ENCODE measurements around the gene APOL1. TPM values are rescaled to one million over a fixed set of nuclear protein-coding genes. Genes with fewer than 3 reads are reported as not detected.

Gene APOL1
- total and polyA plus RNA-seq, 2 of the 13 experiments (the other 11 are each of a cell fraction or from before 2014, with no cell fraction given), result 20.3 to 75.0 TPM

DNA sequence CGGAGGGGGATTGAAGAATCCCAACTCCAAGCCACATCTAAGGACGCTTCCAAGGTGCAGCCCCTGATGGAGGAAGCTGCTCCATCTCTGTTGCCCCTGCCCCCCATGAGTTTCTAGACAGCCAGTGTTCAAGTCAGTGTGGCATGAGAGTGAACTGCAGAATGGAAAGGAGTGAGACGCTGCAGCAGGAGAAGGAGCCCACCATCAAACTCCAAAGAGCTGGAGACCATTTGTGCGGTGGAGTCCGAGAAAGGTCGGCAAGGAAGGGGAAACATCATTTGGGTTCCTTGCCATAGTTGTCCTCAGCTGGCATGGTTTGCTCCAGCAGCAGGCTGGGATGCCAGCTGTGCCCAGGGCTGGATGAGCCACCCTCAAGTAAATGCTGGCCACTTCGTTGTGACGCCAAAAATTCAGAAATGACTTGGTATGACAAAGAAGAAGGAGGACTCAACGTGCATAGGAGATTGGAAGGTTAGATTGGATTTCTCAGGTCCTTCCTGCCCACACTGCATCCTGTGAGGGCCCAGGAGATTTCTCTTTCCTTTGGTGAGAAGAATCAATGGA, 30.0 kb upstream of the APOL1 start:
- no peak for DNase-seq (ENCODE audit: low spot score)
- CTCF ChIA-PET (ENCODE audit: low intra/inter-chr PET ratio, low total read pairs), result interaction anchor here (2.2 kb wide), 1 partner anchor 28 kb away, joined by 22 read pairs; no protein-coding TSS in a partner anchor
- Histone ChIP-seq H3K9ac (ENCODE audit: insufficient read depth, low read depth, low read length) (no peak overlapping the region), H3K79me2 (ENCODE audit: insufficient read depth, low read length) (no peaks in the 10 kb centered on the region), H3K4me3 (replicated peaks in 1 of 3; ENCODE audit: insufficient read depth in 1 of 3, low read depth in 2 of 3, low read length in 3 of 3) (no peak overlapping the region), H3K27ac (ENCODE audit: extremely low read length, insufficient read depth, low read length) (no peak overlapping the region), H3K9me3 (ENCODE audit: low read length) (no peaks in the 10 kb centered on the region), H3K36me3 (replicated peaks in 1 of 2; ENCODE audit: control insufficient read depth in 1 of 2, insufficient read depth in 2 of 2, low read length in 2 of 2) (peaks cover 6 to 8% of the 10 kb centered on the region in 2 experiments; a peak in 4 of 5 replicates), H3K27me3 (ENCODE audit: control insufficient read depth in 1 of 2, insufficient read depth in 2 of 2, low read length in 2 of 2) (no peaks in the 10 kb centered on the region), H2AFZ (ENCODE audit: low read length) (no peak overlapping the region), H3K4me2 (ENCODE audit: low read depth, low read length) (no peak overlapping the region), H4K20me1 (ENCODE audit: insufficient read depth, low read length) (no peaks in the 10 kb centered on the region), H3K4me1 (ENCODE audit: insufficient read depth, low read length) (peaks cover 28% of the 10 kb centered on the region)
- ATAC-seq, result no peak
- no peak for FAIRE-seq
- intact Hi-C loops (cut with micrococcal nuclease; ENCODE audit: unreplicated experiment), result no loop called here
- in situ Hi-C loops (cut with HindIII; ENCODE audit: extremely low pct_ligation_motif_present, low pct_unique_long_range_greater_than_20kb), result loop anchor here (10.0 kb wide), 1 partner anchor 78 kb away; no protein-coding TSS in a partner anchor
- WGBS (ENCODE audit: low lambda C conversion rate), result 87% methylated on average over 9 of the region's 9 CpGs
- POLR2A ChIA-PET, result no interaction called here
- no TSS peak for BruUV-seq (replicated peaks)
- no peak for TF ChIP-seq ZNF839 (CRISPR knock-in tag; IDR thresholded peaks at IDR 0.05; ENCODE audit: borderline replicate concordance)
- TF ChIP-seq, protein P1, sequence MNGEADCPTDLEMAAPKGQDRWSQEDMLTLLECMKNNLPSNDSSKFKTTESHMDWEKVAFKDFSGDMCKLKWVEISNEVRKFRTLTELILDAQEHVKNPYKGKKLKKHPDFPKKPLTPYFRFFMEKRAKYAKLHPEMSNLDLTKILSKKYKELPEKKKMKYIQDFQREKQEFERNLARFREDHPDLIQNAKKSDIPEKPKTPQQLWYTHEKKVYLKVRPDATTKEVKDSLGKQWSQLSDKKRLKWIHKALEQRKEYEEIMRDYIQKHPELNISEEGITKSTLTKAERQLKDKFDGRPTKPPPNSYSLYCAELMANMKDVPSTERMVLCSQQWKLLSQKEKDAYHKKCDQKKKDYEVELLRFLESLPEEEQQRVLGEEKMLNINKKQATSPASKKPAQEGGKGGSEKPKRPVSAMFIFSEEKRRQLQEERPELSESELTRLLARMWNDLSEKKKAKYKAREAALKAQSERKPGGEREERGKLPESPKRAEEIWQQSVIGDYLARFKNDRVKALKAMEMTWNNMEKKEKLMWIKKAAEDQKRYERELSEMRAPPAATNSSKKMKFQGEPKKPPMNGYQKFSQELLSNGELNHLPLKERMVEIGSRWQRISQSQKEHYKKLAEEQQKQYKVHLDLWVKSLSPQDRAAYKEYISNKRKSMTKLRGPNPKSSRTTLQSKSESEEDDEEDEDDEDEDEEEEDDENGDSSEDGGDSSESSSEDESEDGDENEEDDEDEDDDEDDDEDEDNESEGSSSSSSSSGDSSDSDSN (CRISPR knock-in tag; IDR thresholded peaks at IDR 0.05), result no peak
- TF ChIP-seq FOXP1 (IDR thresholded peaks at IDR 0.05), result no peak
- no peak for TF ChIP-seq FOXP1 (CRISPR knock-in tag; IDR thresholded peaks at IDR 0.05)
- TF ChIP-seq, protein P2, sequence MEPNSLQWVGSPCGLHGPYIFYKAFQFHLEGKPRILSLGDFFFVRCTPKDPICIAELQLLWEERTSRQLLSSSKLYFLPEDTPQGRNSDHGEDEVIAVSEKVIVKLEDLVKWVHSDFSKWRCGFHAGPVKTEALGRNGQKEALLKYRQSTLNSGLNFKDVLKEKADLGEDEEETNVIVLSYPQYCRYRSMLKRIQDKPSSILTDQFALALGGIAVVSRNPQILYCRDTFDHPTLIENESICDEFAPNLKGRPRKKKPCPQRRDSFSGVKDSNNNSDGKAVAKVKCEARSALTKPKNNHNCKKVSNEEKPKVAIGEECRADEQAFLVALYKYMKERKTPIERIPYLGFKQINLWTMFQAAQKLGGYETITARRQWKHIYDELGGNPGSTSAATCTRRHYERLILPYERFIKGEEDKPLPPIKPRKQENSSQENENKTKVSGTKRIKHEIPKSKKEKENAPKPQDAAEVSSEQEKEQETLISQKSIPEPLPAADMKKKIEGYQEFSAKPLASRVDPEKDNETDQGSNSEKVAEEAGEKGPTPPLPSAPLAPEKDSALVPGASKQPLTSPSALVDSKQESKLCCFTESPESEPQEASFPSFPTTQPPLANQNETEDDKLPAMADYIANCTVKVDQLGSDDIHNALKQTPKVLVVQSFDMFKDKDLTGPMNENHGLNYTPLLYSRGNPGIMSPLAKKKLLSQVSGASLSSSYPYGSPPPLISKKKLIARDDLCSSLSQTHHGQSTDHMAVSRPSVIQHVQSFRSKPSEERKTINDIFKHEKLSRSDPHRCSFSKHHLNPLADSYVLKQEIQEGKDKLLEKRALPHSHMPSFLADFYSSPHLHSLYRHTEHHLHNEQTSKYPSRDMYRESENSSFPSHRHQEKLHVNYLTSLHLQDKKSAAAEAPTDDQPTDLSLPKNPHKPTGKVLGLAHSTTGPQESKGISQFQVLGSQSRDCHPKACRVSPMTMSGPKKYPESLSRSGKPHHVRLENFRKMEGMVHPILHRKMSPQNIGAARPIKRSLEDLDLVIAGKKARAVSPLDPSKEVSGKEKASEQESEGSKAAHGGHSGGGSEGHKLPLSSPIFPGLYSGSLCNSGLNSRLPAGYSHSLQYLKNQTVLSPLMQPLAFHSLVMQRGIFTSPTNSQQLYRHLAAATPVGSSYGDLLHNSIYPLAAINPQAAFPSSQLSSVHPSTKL (CRISPR knock-in tag; IDR thresholded peaks at IDR 0.05), result no peak
- TF ChIP-seq NFATC3 (CRISPR knock-in tag; IDR thresholded peaks at IDR 0.05), result no peak
- TF ChIP-seq ZNF781 (CRISPR knock-in tag; IDR thresholded peaks at IDR 0.05; ENCODE audit: borderline replicate concordance, not compliant biosample characterization), result no peak
- TF ChIP-seq, protein P3, sequence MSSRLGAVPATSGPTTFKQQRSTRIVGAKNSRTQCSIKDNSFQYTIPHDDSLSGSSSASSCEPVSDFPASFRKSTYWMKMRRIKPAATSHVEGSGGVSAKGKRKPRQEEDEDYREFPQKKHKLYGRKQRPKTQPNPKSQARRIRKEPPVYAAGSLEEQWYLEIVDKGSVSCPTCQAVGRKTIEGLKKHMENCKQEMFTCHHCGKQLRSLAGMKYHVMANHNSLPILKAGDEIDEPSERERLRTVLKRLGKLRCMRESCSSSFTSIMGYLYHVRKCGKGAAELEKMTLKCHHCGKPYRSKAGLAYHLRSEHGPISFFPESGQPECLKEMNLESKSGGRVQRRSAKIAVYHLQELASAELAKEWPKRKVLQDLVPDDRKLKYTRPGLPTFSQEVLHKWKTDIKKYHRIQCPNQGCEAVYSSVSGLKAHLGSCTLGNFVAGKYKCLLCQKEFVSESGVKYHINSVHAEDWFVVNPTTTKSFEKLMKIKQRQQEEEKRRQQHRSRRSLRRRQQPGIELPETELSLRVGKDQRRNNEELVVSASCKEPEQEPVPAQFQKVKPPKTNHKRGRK (CRISPR knock-in tag; IDR thresholded peaks at IDR 0.05), result no peak
- TF ChIP-seq ZNF720 (CRISPR knock-in tag; IDR thresholded peaks at IDR 0.05), result no peak
- no peak for TF ChIP-seq PHF5A (CRISPR knock-in tag; IDR thresholded peaks at IDR 0.05; ENCODE audit: low read depth, unreplicated experiment)
- TF ChIP-seq, protein P4, sequence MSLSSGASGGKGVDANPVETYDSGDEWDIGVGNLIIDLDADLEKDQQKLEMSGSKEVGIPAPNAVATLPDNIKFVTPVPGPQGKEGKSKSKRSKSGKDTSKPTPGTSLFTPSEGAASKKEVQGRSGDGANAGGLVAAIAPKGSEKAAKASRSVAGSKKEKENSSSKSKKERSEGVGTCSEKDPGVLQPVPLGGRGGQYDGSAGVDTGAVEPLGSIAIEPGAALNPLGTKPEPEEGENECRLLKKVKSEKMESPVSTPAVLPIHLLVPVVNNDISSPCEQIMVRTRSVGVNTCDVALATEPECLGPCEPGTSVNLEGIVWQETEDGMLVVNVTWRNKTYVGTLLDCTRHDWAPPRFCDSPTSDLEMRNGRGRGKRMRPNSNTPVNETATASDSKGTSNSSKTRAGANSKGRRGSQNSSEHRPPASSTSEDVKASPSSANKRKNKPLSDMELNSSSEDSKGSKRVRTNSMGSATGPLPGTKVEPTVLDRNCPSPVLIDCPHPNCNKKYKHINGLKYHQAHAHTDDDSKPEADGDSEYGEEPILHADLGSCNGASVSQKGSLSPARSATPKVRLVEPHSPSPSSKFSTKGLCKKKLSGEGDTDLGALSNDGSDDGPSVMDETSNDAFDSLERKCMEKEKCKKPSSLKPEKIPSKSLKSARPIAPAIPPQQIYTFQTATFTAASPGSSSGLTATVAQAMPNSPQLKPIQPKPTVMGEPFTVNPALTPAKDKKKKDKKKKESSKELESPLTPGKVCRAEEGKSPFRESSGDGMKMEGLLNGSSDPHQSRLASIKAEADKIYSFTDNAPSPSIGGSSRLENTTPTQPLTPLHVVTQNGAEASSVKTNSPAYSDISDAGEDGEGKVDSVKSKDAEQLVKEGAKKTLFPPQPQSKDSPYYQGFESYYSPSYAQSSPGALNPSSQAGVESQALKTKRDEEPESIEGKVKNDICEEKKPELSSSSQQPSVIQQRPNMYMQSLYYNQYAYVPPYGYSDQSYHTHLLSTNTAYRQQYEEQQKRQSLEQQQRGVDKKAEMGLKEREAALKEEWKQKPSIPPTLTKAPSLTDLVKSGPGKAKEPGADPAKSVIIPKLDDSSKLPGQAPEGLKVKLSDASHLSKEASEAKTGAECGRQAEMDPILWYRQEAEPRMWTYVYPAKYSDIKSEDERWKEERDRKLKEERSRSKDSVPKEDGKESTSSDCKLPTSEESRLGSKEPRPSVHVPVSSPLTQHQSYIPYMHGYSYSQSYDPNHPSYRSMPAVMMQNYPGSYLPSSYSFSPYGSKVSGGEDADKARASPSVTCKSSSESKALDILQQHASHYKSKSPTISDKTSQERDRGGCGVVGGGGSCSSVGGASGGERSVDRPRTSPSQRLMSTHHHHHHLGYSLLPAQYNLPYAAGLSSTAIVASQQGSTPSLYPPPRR (CRISPR knock-in tag; IDR thresholded peaks at IDR 0.05; ENCODE audit: borderline replicate concordance), result no peak
